GM12864 (cell line): Measurements from ENCODE around the gene HSD3B7.
A peak's percentile ranks its signal among the peaks of the same experiment; 100 is the strongest.

Experiments
- DNase-seq: peaks from one replicate; pipeline ENCODE4 v3.0.0-alpha.2; 2011; ENCODE audit warnings: low read depth
- H3K4me3 ChIP-seq: 2 replicates; pipeline ENCODE4 v1.5.1; 2011; ENCODE audit warnings: mild to moderate bottlenecking, low read depth, low read length, control low read depth
- TF ChIP-seq, protein P1 (sequence below): IDR thresholded peaks from 2 replicates; pipeline ENCODE4 v1.5.1; 2011; ENCODE audit warnings: low read depth, mild to moderate bottlenecking, moderate library complexity, low read length, control low read depth, inconsistent platforms; ENCODE audit errors: missing control alignments

Gene HSD3B7

GRCh38 chr16:31032736-31033708 lies 48.0 kb downstream of the HSD3B7 start, which contains the start of gene STX4:
Gene STX4, plus strand, starts transcription at chr16:31033558. Its CDS starts 248 bp downstream, at chr16:31033806.
- peak within 1 kb of the TSS; percentile 93 for H3K4me3 ChIP-seq
- TF ChIP-seq, protein P1, sequence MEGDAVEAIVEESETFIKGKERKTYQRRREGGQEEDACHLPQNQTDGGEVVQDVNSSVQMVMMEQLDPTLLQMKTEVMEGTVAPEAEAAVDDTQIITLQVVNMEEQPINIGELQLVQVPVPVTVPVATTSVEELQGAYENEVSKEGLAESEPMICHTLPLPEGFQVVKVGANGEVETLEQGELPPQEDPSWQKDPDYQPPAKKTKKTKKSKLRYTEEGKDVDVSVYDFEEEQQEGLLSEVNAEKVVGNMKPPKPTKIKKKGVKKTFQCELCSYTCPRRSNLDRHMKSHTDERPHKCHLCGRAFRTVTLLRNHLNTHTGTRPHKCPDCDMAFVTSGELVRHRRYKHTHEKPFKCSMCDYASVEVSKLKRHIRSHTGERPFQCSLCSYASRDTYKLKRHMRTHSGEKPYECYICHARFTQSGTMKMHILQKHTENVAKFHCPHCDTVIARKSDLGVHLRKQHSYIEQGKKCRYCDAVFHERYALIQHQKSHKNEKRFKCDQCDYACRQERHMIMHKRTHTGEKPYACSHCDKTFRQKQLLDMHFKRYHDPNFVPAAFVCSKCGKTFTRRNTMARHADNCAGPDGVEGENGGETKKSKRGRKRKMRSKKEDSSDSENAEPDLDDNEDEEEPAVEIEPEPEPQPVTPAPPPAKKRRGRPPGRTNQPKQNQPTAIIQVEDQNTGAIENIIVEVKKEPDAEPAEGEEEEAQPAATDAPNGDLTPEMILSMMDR = no peak
- DNase-seq = peak; percentile 95

DNA sequence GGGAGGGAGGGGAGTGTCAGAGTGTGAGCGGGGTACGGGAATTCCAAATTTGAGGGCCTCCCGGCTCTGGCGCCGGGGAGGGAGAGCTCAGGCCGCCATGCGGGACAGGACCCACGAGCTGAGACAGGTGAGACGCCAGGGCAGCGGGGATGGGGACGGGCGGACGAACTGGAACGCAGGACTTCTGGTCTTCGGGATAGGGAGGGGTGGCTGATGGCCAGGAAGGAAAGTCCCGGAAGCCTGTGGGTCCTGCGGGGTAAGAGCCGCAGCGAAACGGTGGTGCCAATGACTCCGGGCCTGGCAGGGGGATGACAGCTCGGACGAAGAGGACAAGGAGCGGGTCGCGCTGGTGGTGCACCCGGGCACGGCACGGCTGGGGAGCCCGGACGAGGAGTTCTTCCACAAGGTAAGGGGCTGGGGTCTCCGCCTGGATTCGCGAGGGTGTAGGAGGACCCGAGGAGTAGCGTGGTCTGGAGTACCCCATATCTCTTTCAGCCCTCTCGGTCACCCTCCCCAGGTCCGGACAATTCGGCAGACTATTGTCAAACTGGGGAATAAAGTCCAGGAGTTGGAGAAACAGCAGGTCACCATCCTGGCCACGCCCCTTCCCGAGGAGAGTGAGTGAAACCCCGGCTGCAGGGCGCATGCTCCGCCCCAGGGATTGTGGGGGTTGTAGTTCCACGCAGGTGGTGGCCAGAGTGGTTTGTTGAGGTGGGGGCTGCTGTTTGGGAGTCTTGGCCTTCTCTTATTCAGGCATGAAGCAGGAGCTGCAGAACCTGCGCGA lies 48.9 kb downstream of the HSD3B7 start:
- TF ChIP-seq, protein P1 = no peak
- peak; percentile 45 for DNase-seq
- peak overlapping the region; percentile 93 for H3K4me3 ChIP-seq

- DNase-seq = no peak
- TF ChIP-seq, protein P1 = no peak
- H3K4me3 ChIP-seq = no peak overlapping the region
These were observed 51.7 kb downstream of the HSD3B7 start for GRCh38 chr16:31036691-31037090.
